ENCODE measurements around the gene TMEM161A.

DNA sequence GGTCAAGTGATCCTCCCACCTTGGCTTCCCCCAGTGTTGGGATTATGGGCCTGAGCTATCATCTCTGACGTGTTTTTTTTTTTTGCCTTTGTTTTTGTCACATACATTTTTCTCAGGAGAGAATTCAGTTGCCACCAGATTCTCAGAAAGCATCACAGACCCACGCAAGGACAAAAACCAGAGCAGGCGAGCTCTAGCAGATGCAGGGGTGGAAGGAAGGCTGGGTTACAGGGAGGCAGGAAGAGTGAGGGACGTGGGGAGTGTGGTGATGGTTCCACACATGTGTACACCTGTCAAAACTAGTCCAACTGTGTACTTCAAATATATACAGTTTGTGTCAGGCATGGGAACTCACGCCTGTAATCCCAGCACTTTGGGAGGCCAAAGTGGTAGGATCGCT lies 4.3 kb downstream of the TMEM161A start:
- TF ChIP-seq EP300 (IDR thresholded peaks at IDR 0.05), result no peak
- TF ChIP-seq, protein P1, sequence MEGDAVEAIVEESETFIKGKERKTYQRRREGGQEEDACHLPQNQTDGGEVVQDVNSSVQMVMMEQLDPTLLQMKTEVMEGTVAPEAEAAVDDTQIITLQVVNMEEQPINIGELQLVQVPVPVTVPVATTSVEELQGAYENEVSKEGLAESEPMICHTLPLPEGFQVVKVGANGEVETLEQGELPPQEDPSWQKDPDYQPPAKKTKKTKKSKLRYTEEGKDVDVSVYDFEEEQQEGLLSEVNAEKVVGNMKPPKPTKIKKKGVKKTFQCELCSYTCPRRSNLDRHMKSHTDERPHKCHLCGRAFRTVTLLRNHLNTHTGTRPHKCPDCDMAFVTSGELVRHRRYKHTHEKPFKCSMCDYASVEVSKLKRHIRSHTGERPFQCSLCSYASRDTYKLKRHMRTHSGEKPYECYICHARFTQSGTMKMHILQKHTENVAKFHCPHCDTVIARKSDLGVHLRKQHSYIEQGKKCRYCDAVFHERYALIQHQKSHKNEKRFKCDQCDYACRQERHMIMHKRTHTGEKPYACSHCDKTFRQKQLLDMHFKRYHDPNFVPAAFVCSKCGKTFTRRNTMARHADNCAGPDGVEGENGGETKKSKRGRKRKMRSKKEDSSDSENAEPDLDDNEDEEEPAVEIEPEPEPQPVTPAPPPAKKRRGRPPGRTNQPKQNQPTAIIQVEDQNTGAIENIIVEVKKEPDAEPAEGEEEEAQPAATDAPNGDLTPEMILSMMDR (IDR thresholded peaks at IDR 0.05), result no peak
- no peak for TF ChIP-seq POLR2A (IDR thresholded peaks at IDR 0.05)
- no peak for TF ChIP-seq POLR2AphosphoS5 (IDR thresholded peaks at IDR 0.05)

Data from sigmoid colon (tissue), 4 donors.